ENCODE data around the gene CDCP2.

CDCP2 gene

GRCh38 chr1:54120698-54121481 is 31.9 kb downstream of the CDCP2 start:
- no peak for TF ChIP-seq CTCF (IDR thresholded peaks at IDR 0.05; ENCODE audit: extremely low read depth, insufficient read depth, missing control alignments)
- no peak for DNase-seq (ENCODE audit: low spot score)
- in situ Hi-C loops (cut with MboI; ENCODE audit: low pct_unique_long_range_greater_than_20kb, low sequenced_read_pairs, unreplicated experiment), result loop anchor here (25.0 kb wide), 1 partner anchor 366 kb away; no protein-coding TSS in a partner anchor

- in situ Hi-C loops (cut with MboI; ENCODE audit: low pct_unique_long_range_greater_than_20kb, low sequenced_read_pairs, unreplicated experiment), result loop anchor here (25.0 kb wide), 1 partner anchor 367 kb away; no protein-coding TSS in a partner anchor
- no peak for DNase-seq (ENCODE audit: low spot score)
- no peak for TF ChIP-seq CTCF (IDR thresholded peaks at IDR 0.05; ENCODE audit: extremely low read depth, insufficient read depth, missing control alignments)
Measured at GRCh38 chr1:54120018-54120697, 32.6 kb downstream of the CDCP2 start.

DNA sequence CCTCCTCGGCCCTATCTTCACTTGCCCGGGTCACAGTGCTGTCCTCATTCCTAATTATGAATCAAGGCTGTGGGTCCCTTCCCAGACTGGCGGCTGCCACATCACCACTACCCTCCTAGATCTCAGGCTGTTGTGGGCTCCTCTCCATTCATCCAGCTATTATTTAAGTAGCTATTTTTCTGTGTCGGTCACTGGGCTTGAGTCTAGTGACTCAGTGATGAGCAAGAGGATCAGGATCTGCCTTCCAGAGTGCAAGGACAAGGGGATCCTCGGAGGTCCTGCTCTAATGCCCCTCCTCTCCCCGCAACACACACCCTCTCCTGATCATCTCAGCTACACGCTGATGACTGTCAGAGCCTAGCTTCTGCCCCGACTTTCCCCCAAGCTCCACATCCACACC is 34.1 kb downstream of the CDCP2 start:
- no peak for DNase-seq (ENCODE audit: low spot score)
- in situ Hi-C loops (cut with MboI; ENCODE audit: low pct_unique_long_range_greater_than_20kb, low sequenced_read_pairs, unreplicated experiment), result loop anchor here (25.0 kb wide), 1 partner anchor 369 kb away; no protein-coding TSS in a partner anchor

DNA sequence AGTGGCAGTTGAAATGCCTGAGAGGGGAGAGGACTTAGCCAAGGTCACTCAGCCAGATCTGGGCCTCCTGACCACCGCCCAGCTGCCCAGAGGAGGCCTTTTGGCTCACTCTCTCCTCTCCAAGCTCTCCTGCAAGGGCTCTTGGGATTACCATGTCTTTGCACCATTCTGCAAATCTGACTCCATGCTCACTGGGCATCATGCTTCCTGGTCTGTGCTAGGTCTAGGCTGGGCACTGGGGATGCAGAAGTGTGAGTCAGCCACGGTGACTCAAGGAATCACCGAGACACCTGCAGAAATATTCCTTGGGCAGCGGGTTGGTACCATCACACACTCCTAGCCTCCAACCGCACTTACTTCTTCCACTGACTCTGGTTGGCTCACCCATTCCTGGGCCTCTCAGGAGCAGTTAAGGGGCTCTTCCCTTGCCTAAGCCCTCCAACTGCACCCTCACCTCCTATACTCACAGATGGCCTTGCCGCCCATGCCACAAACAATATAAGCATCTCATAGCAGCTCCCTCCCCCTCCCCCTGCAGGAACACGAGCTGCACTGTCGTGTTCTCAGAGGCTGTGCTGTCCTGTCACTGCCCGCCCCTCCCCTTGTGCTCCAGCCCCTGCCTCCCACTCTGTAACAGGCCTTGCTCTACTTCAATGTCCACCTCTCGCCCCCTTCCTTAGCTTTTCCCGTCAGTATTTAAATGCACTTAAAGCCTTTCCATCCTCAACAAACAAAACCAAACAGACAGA is 34.8 kb downstream of the CDCP2 start:
- in situ Hi-C loops (cut with MboI; ENCODE audit: low pct_unique_long_range_greater_than_20kb, low sequenced_read_pairs, unreplicated experiment), result loop anchor here (25.0 kb wide), 1 partner anchor 369 kb away; no protein-coding TSS in a partner anchor
- DNase-seq (ENCODE audit: low spot score), result no peak
- TF ChIP-seq CTCF (IDR thresholded peaks at IDR 0.05; ENCODE audit: extremely low read depth, insufficient read depth, missing control alignments), result no peak

More for the DNA sequence above, 34.1 kb downstream of the CDCP2 start:
- TF ChIP-seq CTCF (IDR thresholded peaks at IDR 0.05; ENCODE audit: extremely low read depth, insufficient read depth, missing control alignments), result no peak

GRCh38 chr1:54115520-54115919 is 37.3 kb downstream of the CDCP2 start:
- in situ Hi-C loops (cut with MboI; ENCODE audit: low pct_unique_long_range_greater_than_20kb, low sequenced_read_pairs, unreplicated experiment), result loop anchor here (25.0 kb wide), 1 partner anchor 372 kb away; no protein-coding TSS in a partner anchor
- TF ChIP-seq CTCF (IDR thresholded peaks at IDR 0.05; ENCODE audit: extremely low read depth, insufficient read depth, missing control alignments), result no peak
- no peak for DNase-seq (ENCODE audit: low spot score)

DNA sequence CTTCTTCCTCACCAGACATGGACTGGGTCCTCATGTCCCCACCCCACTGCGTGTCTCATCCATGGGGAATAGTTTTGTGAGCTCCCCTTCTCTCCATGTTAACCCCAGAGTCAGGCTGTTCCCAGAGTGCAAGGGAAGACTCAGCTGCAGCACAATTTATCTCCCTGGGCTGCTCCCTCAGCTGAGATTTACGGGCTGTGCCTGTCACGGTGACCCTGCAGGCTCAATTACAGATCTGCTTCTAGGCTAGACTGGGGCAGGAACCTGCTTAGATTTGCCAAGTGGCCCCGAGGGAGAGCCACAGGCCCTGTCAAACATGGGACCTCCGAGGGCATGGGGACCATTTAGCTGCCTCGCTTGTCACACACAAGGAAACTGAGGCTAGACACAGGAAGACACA is 37.8 kb downstream of the CDCP2 start:
- in situ Hi-C loops (cut with MboI; ENCODE audit: low pct_unique_long_range_greater_than_20kb, low sequenced_read_pairs, unreplicated experiment), result loop anchor here (25.0 kb wide), 1 partner anchor 372 kb away; no protein-coding TSS in a partner anchor
- no peak for TF ChIP-seq CTCF (IDR thresholded peaks at IDR 0.05; ENCODE audit: extremely low read depth, insufficient read depth, missing control alignments)
- no peak for DNase-seq (ENCODE audit: low spot score)
